ENCODE data around the gene HEBP1.
A peak's percentile ranks its signal among the peaks of the same experiment; 100 is the strongest.

The HEBP1 gene

GRCh38 chr12:12979126-12979525 lies 20.9 kb downstream of the HEBP1 start:
- in situ Hi-C loops (cut with HindIII; ENCODE audit: low pct_unique_long_range_greater_than_20kb, low sequenced_read_pairs), result no loop called here
- TF ChIP-seq JUND (IDR thresholded peaks at IDR 0.05; ENCODE audit: low read depth), result no peak
- DNase-seq (ENCODE audit: low read depth in 1 of 2, low spot score in 1 of 2), result no peak

GRCh38 chr12:12977231-12977630 lies 22.8 kb downstream of the HEBP1 start:
- in situ Hi-C loops (cut with HindIII; ENCODE audit: low pct_unique_long_range_greater_than_20kb, low sequenced_read_pairs), result no loop called here
- DNase-seq (ENCODE audit: low read depth in 1 of 2, low spot score in 1 of 2), result no peak
- no peak for TF ChIP-seq JUND (IDR thresholded peaks at IDR 0.05; ENCODE audit: low read depth)

- no peak for TF ChIP-seq JUND (IDR thresholded peaks at IDR 0.05; ENCODE audit: low read depth)
- DNase-seq (ENCODE audit: low read depth in 1 of 2, low spot score in 1 of 2), result no peak
- in situ Hi-C loops (cut with HindIII; ENCODE audit: low pct_unique_long_range_greater_than_20kb, low sequenced_read_pairs), result no loop called here
Measured at GRCh38 chr12:12976366-12976765, 23.7 kb downstream of the HEBP1 start.

- TF ChIP-seq JUND (IDR thresholded peaks at IDR 0.05; ENCODE audit: low read depth), result no peak
- in situ Hi-C loops (cut with HindIII; ENCODE audit: low pct_unique_long_range_greater_than_20kb, low sequenced_read_pairs), result no loop called here
- peak; percentile 6 to 55 for DNase-seq (ENCODE audit: low read depth in 1 of 2, low spot score in 1 of 2)
Measured at GRCh38 chr12:12975322-12976077, 24.6 kb downstream of the HEBP1 start.

GRCh38 chr12:12974211-12974610 lies 25.9 kb downstream of the HEBP1 start:
- TF ChIP-seq JUND (IDR thresholded peaks at IDR 0.05; ENCODE audit: low read depth), result no peak
- in situ Hi-C loops (cut with HindIII; ENCODE audit: low pct_unique_long_range_greater_than_20kb, low sequenced_read_pairs), result no loop called here
- no peak for DNase-seq (ENCODE audit: low read depth in 1 of 2, low spot score in 1 of 2)

- in situ Hi-C loops (cut with HindIII; ENCODE audit: low pct_unique_long_range_greater_than_20kb, low sequenced_read_pairs), result no loop called here
- TF ChIP-seq JUND (IDR thresholded peaks at IDR 0.05; ENCODE audit: low read depth), result no peak
- DNase-seq (ENCODE audit: low read depth in 1 of 2, low spot score in 1 of 2), result no peak
Measured at GRCh38 chr12:12973019-12973418, 27.0 kb downstream of the HEBP1 start.

- in situ Hi-C loops (cut with HindIII; ENCODE audit: low pct_unique_long_range_greater_than_20kb, low sequenced_read_pairs), result no loop called here
- TF ChIP-seq JUND (IDR thresholded peaks at IDR 0.05; ENCODE audit: low read depth), result no peak
- no peak for DNase-seq (ENCODE audit: low read depth in 1 of 2, low spot score in 1 of 2)
Measured at GRCh38 chr12:12965836-12966235, 34.2 kb downstream of the HEBP1 start.

- DNase-seq (ENCODE audit: low read depth in 1 of 2, low spot score in 1 of 2), result no peak
- in situ Hi-C loops (cut with HindIII; ENCODE audit: low pct_unique_long_range_greater_than_20kb, low sequenced_read_pairs), result no loop called here
- TF ChIP-seq JUND (IDR thresholded peaks at IDR 0.05; ENCODE audit: low read depth), result no peak
Measured at GRCh38 chr12:12964255-12964654, 35.8 kb downstream of the HEBP1 start.

GRCh38 chr12:12960639-12961209 lies 39.3 kb downstream of the HEBP1 start:
- DNase-seq (ENCODE audit: low read depth in 1 of 2, low spot score in 1 of 2), result no peak
- in situ Hi-C loops (cut with HindIII; ENCODE audit: low pct_unique_long_range_greater_than_20kb, low sequenced_read_pairs), result no loop called here
- TF ChIP-seq JUND (IDR thresholded peaks at IDR 0.05; ENCODE audit: low read depth), result no peak

- DNase-seq (ENCODE audit: low read depth in 1 of 2, low spot score in 1 of 2), result no peak
- TF ChIP-seq JUND (IDR thresholded peaks at IDR 0.05; ENCODE audit: low read depth), result no peak
- in situ Hi-C loops (cut with HindIII; ENCODE audit: low pct_unique_long_range_greater_than_20kb, low sequenced_read_pairs), result no loop called here
Measured at GRCh38 chr12:12958886-12959285, 41.2 kb downstream of the HEBP1 start.

- no peak for DNase-seq (ENCODE audit: low read depth in 1 of 2, low spot score in 1 of 2)
- in situ Hi-C loops (cut with HindIII; ENCODE audit: low pct_unique_long_range_greater_than_20kb, low sequenced_read_pairs), result no loop called here
- TF ChIP-seq JUND (IDR thresholded peaks at IDR 0.05; ENCODE audit: low read depth), result no peak
Measured at GRCh38 chr12:12954878-12955625, 45.0 kb downstream of the HEBP1 start.

GRCh38 chr12:12954356-12954755 lies 45.7 kb downstream of the HEBP1 start:
- in situ Hi-C loops (cut with HindIII; ENCODE audit: low pct_unique_long_range_greater_than_20kb, low sequenced_read_pairs), result no loop called here
- TF ChIP-seq JUND (IDR thresholded peaks at IDR 0.05; ENCODE audit: low read depth), result no peak
- no peak for DNase-seq (ENCODE audit: low read depth in 1 of 2, low spot score in 1 of 2)

- in situ Hi-C loops (cut with HindIII; ENCODE audit: low pct_unique_long_range_greater_than_20kb, low sequenced_read_pairs), result no loop called here
- no peak for DNase-seq (ENCODE audit: low read depth in 1 of 2, low spot score in 1 of 2)
- TF ChIP-seq JUND (IDR thresholded peaks at IDR 0.05; ENCODE audit: low read depth), result no peak
Measured at GRCh38 chr12:12952036-12952435, 48.0 kb downstream of the HEBP1 start, which contains the start of gene GPRC5D. TSS of gene GPRC5D (minus strand) at chr12:12952170. CDS start at chr12:12950384, 1,786 bp downstream.
